ENCODE data around the gene BMF.
"Not testable (repeated sequence)": the region's sequence is repeated elsewhere in the genome, so short reads cannot be mapped to it uniquely, and the experiment has no call there.

BMF gene

DNA sequence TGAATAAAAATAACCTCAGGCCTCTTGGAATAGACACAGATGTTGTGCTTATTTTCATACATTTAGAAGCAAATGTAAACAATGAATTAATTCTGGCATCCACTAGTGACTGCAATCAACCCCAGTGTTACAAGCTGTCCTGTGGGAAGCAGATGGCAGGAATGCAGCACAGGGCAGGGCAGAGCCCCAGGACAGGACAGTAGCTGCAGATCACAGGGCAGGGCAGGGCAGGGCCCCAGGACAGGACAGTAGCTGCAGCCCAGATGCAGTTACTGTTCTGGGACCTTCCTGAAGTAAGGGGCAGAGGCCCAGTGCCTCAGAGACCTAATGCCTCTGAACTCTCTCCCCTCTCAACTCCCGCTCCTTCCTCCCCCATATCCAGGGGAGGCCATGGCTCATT lies 14.3 kb upstream of the BMF start:
- not testable (repeated sequence) for H3K4me1 ChIP-seq (ENCODE audit: control insufficient read depth, insufficient read depth, low read depth, low read length); H3K4ac ChIP-seq (ENCODE audit: low read depth in 1 of 2, low read length in 2 of 2); H2BK5ac ChIP-seq (ENCODE audit: low read depth, low read length, poor library complexity, severe bottlenecking); H3K9ac ChIP-seq (ENCODE audit: low read length); H3K27ac ChIP-seq (ENCODE audit: low read length, poor library complexity, severe bottlenecking); H3K4me2 ChIP-seq (ENCODE audit: low read length, poor library complexity, severe bottlenecking); H3K36me3 ChIP-seq (ENCODE audit: control insufficient read depth in 1 of 2, insufficient read depth in 2 of 2, low read depth in 1 of 2, low read length in 2 of 2); H3K4me3 ChIP-seq (ENCODE audit: insufficient read depth in 1 of 2, low read depth in 1 of 2, low read length in 2 of 2); H3K9me3 ChIP-seq (ENCODE audit: control insufficient read depth, low read length); H4K91ac ChIP-seq (ENCODE audit: low read length); H2BK120ac ChIP-seq (ENCODE audit: low read depth, low read length); H3K79me1 ChIP-seq (replicated peaks; ENCODE audit: low read length, poor library complexity, severe bottlenecking); H2BK15ac ChIP-seq (ENCODE audit: low read depth, poor library complexity, severe bottlenecking); DNase-seq; H2AK5ac ChIP-seq (ENCODE audit: low read length, severe bottlenecking)
- Histone ChIP-seq H2AFZ (ENCODE audit: low read depth, low read length) (peak overlapping the region; percentile 46), H3K27me3 (ENCODE audit: control insufficient read depth in 1 of 2, insufficient read depth in 1 of 2, low read length in 2 of 2) (peaks cover 0 to 27% of the 10 kb centered on the region in 2 experiments), H4K8ac (ENCODE audit: low read length) (peak overlapping the region; percentile 69), H3K14ac (ENCODE audit: low read length in 2 of 2) (peak overlapping the region in 1 of 2 experiments; percentile 71), H2BK12ac (ENCODE audit: low read length in 2 of 2) (peak overlapping the region in 1 of 2 experiments; percentile 77), H3K23ac (ENCODE audit: low read length in 2 of 2) (peak overlapping the region in 1 of 2 experiments; percentile 23), H3K18ac (ENCODE audit: low read depth in 1 of 2, low read length in 2 of 2) (peak overlapping the region in 1 of 2 experiments; percentile 11)
- no CpG with 5 or more reads among the region's 1 CpG for WGBS

DNA sequence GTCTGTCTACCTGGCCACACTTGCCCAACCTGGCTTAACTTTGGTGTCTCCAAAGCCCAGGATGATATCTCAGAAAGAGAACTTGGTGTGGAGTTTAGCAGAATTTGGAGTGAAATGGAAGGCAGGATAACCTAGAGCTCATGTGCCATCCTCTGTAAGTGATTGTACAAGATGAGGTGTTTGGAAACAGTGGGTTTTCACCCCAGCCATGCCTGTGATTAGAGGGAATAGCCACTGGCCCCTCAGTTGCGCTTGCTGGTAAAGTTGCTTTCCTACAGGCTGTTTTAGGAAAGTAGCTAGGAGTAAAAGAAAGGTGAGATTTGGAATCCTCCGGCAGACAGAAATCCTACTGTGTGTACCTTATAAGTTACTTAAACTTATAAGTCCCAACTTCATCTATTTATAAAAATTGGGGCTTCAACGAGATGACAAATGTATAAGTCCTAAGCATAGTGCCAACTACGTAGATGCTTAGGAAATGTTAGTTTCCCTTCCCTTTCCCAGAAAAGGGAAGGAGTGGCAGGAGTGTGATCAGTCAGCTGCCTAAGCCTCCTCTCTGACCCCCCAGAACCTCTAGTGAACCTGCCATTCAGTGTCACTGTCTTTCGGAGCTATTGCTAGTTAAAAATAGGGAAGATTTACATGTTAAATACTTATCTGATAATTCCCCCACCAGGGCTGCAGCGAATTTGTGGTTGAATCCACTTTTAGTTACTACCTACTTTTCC lies 13.4 kb upstream of the BMF start:
- 95% methylated on average over 2 of the region's 6 CpGs for WGBS
- no peaks in the 10 kb centered on the region for H3K79me1 ChIP-seq (replicated peaks; ENCODE audit: low read length, poor library complexity, severe bottlenecking)

DNA sequence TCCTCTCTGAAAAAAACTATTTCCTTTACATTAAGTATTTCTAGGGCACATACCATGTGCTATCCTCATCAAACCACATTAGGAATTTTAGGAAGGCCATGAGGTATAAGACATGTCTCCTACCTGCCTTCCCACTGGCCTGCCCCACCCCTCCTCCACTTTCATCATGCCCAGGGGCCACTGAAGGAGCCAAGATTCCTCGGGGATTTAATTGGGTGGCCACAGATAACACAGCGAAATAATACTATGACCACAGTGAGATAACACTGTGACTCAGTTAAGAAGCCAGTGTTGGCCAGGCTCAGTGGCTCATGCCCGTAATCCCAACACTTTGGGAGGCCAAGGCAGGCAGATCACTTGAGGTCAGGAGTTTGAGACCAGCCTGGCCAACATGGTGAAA lies 9.8 kb upstream of the BMF start:
- no peak overlapping the region for H2AK5ac ChIP-seq (ENCODE audit: low read length, severe bottlenecking)
- no peak overlapping the region for H3K23ac ChIP-seq (ENCODE audit: low read length in 2 of 2)
- no peak overlapping the region for H2AFZ ChIP-seq (ENCODE audit: low read depth, low read length)
- no peak overlapping the region for H3K9ac ChIP-seq (ENCODE audit: low read length)
- H3K4ac ChIP-seq (ENCODE audit: low read depth in 1 of 2, low read length in 2 of 2), result no peak overlapping the region
- H2BK120ac ChIP-seq (ENCODE audit: low read depth, low read length), result no peak overlapping the region
- no peak overlapping the region for H2BK5ac ChIP-seq (ENCODE audit: low read depth, low read length, poor library complexity, severe bottlenecking)
- H3K36me3 ChIP-seq (ENCODE audit: control insufficient read depth in 1 of 2, insufficient read depth in 2 of 2, low read depth in 1 of 2, low read length in 2 of 2), result no peaks in the 10 kb centered on the region
- no peaks in the 10 kb centered on the region for H3K9me3 ChIP-seq (ENCODE audit: control insufficient read depth, low read length)
- peaks cover 6% of the 10 kb centered on the region for H3K4me1 ChIP-seq (ENCODE audit: control insufficient read depth, insufficient read depth, low read depth, low read length)
- H3K4me3 ChIP-seq (ENCODE audit: insufficient read depth in 1 of 2, low read depth in 1 of 2, low read length in 2 of 2), result no peak overlapping the region
- H3K27me3 ChIP-seq (ENCODE audit: control insufficient read depth in 1 of 2, insufficient read depth in 1 of 2, low read length in 2 of 2), result peaks cover 0 to 35% of the 10 kb centered on the region in 2 experiments
- no peak overlapping the region for H4K91ac ChIP-seq (ENCODE audit: low read length)
- peak overlapping the region in 1 of 2 experiments; percentile 6 for H2BK12ac ChIP-seq (ENCODE audit: low read length in 2 of 2)
- H4K8ac ChIP-seq (ENCODE audit: low read length), result no peak overlapping the region
- H3K79me1 ChIP-seq (replicated peaks; ENCODE audit: low read length, poor library complexity, severe bottlenecking), result no peaks in the 10 kb centered on the region
- no peak overlapping the region for H3K27ac ChIP-seq (ENCODE audit: low read length, poor library complexity, severe bottlenecking)
- no peak overlapping the region for H3K14ac ChIP-seq (ENCODE audit: low read length in 2 of 2)
- no peak overlapping the region for H3K18ac ChIP-seq (ENCODE audit: low read depth in 1 of 2, low read length in 2 of 2)
- no peak overlapping the region for H2BK15ac ChIP-seq (ENCODE audit: low read depth, poor library complexity, severe bottlenecking)
- 84% methylated on average over 3 of the region's 3 CpGs for WGBS
- no peak overlapping the region for H3K4me2 ChIP-seq (ENCODE audit: low read length, poor library complexity, severe bottlenecking)
- DNase-seq, result no peak

More for the DNA sequence above, 13.4 kb upstream of the BMF start:
- no peak for DNase-seq
- Histone ChIP-seq H3K36me3 (ENCODE audit: control insufficient read depth in 1 of 2, insufficient read depth in 2 of 2, low read depth in 1 of 2, low read length in 2 of 2) (no peaks in the 10 kb centered on the region), H3K27ac (ENCODE audit: low read length, poor library complexity, severe bottlenecking) (no peak overlapping the region), H4K91ac (ENCODE audit: low read length) (no peak overlapping the region), H2BK5ac (ENCODE audit: low read depth, low read length, poor library complexity, severe bottlenecking) (no peak overlapping the region), H3K18ac (ENCODE audit: low read depth in 1 of 2, low read length in 2 of 2) (no peak overlapping the region), H3K27me3 (ENCODE audit: control insufficient read depth in 1 of 2, insufficient read depth in 1 of 2, low read length in 2 of 2) (peaks cover 0 to 21% of the 10 kb centered on the region in 2 experiments), H3K9me3 (ENCODE audit: control insufficient read depth, low read length) (no peaks in the 10 kb centered on the region), H3K4me3 (ENCODE audit: insufficient read depth in 1 of 2, low read depth in 1 of 2, low read length in 2 of 2) (no peak overlapping the region), H2AK5ac (ENCODE audit: low read length, severe bottlenecking) (no peak overlapping the region), H3K4me1 (ENCODE audit: control insufficient read depth, insufficient read depth, low read depth, low read length) (no peaks in the 10 kb centered on the region), H2BK12ac (ENCODE audit: low read length in 2 of 2) (no peak overlapping the region), H2BK120ac (ENCODE audit: low read depth, low read length) (no peak overlapping the region), H3K4ac (ENCODE audit: low read depth in 1 of 2, low read length in 2 of 2) (no peak overlapping the region), H3K9ac (ENCODE audit: low read length) (no peak overlapping the region), H3K23ac (ENCODE audit: low read length in 2 of 2) (no peak overlapping the region), H4K8ac (ENCODE audit: low read length) (no peak overlapping the region), H3K14ac (ENCODE audit: low read length in 2 of 2) (no peak overlapping the region), H3K4me2 (ENCODE audit: low read length, poor library complexity, severe bottlenecking) (no peak overlapping the region), H2AFZ (ENCODE audit: low read depth, low read length) (no peak overlapping the region), H2BK15ac (ENCODE audit: low read depth, poor library complexity, severe bottlenecking) (no peak overlapping the region)

DNA sequence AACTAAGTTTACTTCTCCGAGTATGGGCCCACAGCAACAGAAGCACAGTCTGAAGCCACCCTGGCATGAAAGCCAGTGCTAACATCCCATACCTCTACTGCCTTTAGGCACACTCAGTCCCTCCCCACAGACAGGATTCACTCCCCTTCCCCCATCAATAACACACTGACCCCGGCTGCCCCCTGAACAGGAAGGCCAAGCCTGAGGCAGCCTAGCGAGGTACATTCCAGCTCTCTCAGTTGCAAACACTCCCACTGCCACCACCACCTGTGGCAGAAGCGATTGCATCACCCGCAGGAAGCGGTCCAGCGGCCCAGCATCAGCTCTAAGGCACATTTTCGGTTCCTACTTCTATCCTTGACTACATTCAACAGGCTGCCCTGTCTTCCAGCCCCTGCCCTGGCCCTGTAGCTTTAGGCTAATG lies 7.0 kb upstream of the BMF start:
- H3K23ac ChIP-seq (ENCODE audit: low read length in 2 of 2), result no peak overlapping the region
- no peak overlapping the region for H3K9ac ChIP-seq (ENCODE audit: low read length)
- no peak overlapping the region for H3K18ac ChIP-seq (ENCODE audit: low read depth in 1 of 2, low read length in 2 of 2)
- H2BK120ac ChIP-seq (ENCODE audit: low read depth, low read length), result no peak overlapping the region
- peaks cover 8% of the 10 kb centered on the region for H3K4me1 ChIP-seq (ENCODE audit: control insufficient read depth, insufficient read depth, low read depth, low read length)
- H2BK15ac ChIP-seq (ENCODE audit: low read depth, poor library complexity, severe bottlenecking), result no peak overlapping the region
- H4K8ac ChIP-seq (ENCODE audit: low read length), result peak overlapping the region; percentile 12
- no peak overlapping the region for H4K91ac ChIP-seq (ENCODE audit: low read length)
- H3K27ac ChIP-seq (ENCODE audit: low read length, poor library complexity, severe bottlenecking), result no peak overlapping the region
- H3K27me3 ChIP-seq (ENCODE audit: control insufficient read depth in 1 of 2, insufficient read depth in 1 of 2, low read length in 2 of 2), result peaks cover 3 to 43% of the 10 kb centered on the region in 2 experiments
- H2BK5ac ChIP-seq (ENCODE audit: low read depth, low read length, poor library complexity, severe bottlenecking), result no peak overlapping the region
- H3K4ac ChIP-seq (ENCODE audit: low read depth in 1 of 2, low read length in 2 of 2), result no peak overlapping the region
- no peak overlapping the region for H3K14ac ChIP-seq (ENCODE audit: low read length in 2 of 2)
- peak overlapping the region; percentile 18 for H2AFZ ChIP-seq (ENCODE audit: low read depth, low read length)
- no peak overlapping the region for H3K4me3 ChIP-seq (ENCODE audit: insufficient read depth in 1 of 2, low read depth in 1 of 2, low read length in 2 of 2)
- H3K79me1 ChIP-seq (replicated peaks; ENCODE audit: low read length, poor library complexity, severe bottlenecking), result no peaks in the 10 kb centered on the region
- DNase-seq, result no peak
- no peak overlapping the region for H2BK12ac ChIP-seq (ENCODE audit: low read length in 2 of 2)
- no peak overlapping the region for H2AK5ac ChIP-seq (ENCODE audit: low read length, severe bottlenecking)
- H3K4me2 ChIP-seq (ENCODE audit: low read length, poor library complexity, severe bottlenecking), result no peak overlapping the region
- H3K9me3 ChIP-seq (ENCODE audit: control insufficient read depth, low read length), result no peaks in the 10 kb centered on the region
- 51% methylated on average over 8 of the region's 8 CpGs for WGBS
- no peaks in the 10 kb centered on the region for H3K36me3 ChIP-seq (ENCODE audit: control insufficient read depth in 1 of 2, insufficient read depth in 2 of 2, low read depth in 1 of 2, low read length in 2 of 2)
